KBM-7 (cell line): ENCODE data around the gene MON1B.
"Not testable (repeated sequence)": the region's sequence is repeated elsewhere in the genome, so short reads cannot be mapped to it uniquely, and the experiment has no call there.

ENCODE experiments used
- DNase-seq: peaks from one replicate; pipeline ENCODE4 v3.0.0-alpha.2; 2015
- in situ Hi-C: fragments of 300-500 bp; cut with MboI; formaldehyde crosslinking; loops from 2 replicates; pipeline ENCODE4 v1.14.3; 2020; ENCODE audit warnings: low sequenced_read_pairs, low pct_unique_long_range_greater_than_20kb, mixed read lengths

MON1B gene

DNA sequence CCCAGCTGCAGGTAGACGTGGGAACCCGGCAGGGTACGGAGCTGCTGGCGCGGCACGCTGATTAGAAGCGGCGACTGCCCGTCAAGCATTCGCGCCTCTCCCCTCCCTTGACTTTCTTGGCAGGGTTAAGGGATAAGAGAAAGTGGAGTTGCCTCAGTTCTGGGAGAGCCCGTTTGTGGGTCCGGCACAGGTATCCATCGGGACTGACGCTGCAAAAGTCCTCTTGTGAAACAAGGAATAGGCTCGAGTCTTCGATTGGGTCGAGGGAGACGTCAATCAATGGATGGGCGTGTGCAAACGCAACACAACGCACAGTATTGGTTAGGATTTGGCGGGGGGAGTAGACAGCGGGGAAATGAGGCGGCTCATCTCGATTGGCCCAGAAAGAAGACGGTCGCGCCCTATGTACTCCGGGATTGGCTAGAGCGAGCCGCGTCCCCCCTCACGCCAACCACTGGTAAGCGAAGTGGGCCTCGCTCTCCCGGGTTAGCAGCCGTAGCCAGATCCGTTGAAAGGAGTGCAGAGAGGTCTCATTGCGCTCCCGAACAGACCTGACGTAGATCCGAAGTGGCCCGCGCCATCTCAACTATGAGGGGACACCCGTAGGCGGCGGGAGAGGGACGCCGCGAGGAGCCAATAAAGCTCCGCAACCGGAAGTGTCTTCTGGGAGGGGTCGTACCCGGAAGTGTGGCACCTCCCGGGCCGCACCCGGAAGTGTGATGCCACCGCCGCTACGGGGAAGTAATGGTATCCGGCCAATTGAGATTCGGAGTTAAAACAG lies at the start of gene MON1B:
Gene MON1B (plus strand): TSS at position 713 of the 781 bp plus-strand sequence. CDS start 296 bp downstream, outside the sequence.
- in situ Hi-C loops = no loop called here
- peak; percentile 99 for DNase-seq

DNA sequence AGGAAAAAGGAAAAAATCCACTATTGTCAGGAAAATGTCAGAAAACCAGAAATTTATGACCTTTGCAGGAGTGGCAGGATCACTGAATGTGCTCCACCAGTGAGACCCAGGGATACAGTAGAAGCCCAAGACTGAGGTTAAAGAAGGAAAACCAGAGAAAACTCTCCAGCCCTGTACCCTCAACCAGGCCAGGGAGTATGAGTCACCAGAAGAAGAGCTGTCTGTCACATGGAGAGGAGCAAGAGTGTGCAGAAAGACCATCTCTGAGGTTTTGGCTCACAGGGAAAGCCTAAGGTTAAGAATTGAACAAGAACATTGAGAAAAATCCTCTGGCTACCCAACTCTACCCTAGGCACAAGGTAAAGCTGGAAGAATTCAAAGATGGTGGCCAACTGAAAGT lies 47.6 kb upstream of the MON1B start:
- no peak for DNase-seq
- in situ Hi-C loops = no loop called here

DNA sequence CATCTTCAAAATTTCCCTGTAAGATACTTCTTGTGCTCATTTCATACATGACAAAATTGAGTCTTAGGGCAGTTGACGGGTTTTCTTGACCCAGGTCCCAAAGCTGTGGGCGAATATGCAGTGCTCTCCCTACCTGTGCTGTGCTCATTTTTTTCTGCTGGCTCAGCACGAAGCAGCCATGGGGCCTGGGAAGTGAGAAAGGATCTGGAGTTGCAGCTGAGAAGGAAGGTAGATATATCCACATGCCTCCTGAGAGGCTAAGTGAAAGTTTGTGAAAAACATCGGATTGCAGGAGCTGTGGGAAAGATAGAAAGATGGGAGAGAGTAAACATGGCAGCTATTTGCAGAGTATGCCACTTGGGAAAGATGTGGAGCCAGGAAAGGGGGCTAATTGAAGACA lies 42.9 kb upstream of the MON1B start:
- in situ Hi-C loops = no loop called here
- no peak for DNase-seq

DNA sequence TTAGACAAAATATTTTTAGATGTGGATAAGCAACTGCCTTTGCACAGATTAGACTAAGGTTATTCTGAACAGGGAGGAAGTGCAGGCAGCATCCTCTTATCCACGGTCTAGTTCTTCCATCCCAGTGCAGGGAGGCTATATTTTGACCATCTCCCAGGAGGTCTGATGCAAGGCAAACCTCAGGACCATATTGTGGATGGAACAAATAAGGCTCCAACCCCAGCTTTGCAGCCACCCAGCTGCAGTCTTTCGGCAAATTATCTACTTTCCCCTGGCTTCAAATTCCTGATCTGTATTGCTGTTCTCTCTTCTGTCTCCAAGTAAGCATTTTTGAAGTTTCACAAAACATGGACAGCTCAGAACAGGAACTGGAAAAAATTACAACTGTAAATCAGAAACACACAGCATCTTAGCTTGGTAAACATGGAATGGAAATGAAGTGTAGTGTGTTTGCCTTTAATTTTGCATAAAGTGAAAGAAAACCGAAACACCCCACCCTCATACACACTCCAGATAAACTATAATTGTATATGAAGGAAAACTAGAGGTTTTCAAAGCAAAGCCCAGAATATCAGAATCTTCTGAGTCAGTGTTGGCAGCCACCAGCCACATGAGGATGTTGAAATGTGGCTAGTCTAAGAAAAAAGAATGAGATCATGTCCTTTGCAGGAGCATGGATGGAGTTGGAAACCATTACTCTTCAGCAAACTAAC lies 33.5 kb upstream of the MON1B start:
- DNase-seq = no peak
- in situ Hi-C loops = loop anchor here (25.0 kb wide), 1 partner anchor 1370 kb away; no protein-coding TSS in a partner anchor

- in situ Hi-C loops = loop anchor here (25.0 kb wide), 1 partner anchor 1371 kb away; no protein-coding TSS in a partner anchor
- DNase-seq = no peak
These were observed 32.7 kb upstream of the MON1B start for GRCh38 chr16:77158293-77158692.

GRCh38 chr16:77165006-77165405 lies 26.0 kb upstream of the MON1B start:
- no peak for DNase-seq
- in situ Hi-C loops = loop anchor here (25.0 kb wide), 1 partner anchor 1378 kb away; no protein-coding TSS in a partner anchor

GRCh38 chr16:77165536-77166236 lies 25.3 kb upstream of the MON1B start:
- DNase-seq = not testable (repeated sequence)

GRCh38 chr16:77166726-77167125 lies 24.3 kb upstream of the MON1B start:
- no peak for DNase-seq
- in situ Hi-C loops = loop anchor here (25.0 kb wide), 1 partner anchor 1379 kb away; no protein-coding TSS in a partner anchor

More at GRCh38 chr16:77165536-77166236, 25.3 kb upstream of the MON1B start:
- in situ Hi-C loops = loop anchor here (25.0 kb wide), 1 partner anchor 1378 kb away; no protein-coding TSS in a partner anchor

DNA sequence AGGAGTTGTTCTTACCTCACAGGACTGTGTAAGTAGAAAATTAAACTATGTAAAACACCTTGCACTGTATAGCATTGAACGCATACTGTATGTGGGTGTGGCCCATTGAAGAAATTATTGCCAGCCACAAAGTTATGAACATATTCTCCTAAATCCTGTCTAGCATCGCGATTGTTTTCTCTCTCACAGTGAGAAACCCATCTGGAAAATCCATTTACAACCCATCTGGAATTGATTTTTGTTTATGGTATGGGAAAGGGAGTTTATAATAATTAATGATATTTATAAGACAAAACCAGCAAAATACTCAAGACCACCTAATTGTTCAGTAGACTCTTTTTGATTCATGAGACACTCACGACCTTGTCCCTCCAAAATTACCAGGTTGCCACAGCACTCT lies 22.1 kb upstream of the MON1B start:
- in situ Hi-C loops = loop anchor here (25.0 kb wide), 1 partner anchor 1382 kb away; no protein-coding TSS in a partner anchor
- DNase-seq = no peak

DNA sequence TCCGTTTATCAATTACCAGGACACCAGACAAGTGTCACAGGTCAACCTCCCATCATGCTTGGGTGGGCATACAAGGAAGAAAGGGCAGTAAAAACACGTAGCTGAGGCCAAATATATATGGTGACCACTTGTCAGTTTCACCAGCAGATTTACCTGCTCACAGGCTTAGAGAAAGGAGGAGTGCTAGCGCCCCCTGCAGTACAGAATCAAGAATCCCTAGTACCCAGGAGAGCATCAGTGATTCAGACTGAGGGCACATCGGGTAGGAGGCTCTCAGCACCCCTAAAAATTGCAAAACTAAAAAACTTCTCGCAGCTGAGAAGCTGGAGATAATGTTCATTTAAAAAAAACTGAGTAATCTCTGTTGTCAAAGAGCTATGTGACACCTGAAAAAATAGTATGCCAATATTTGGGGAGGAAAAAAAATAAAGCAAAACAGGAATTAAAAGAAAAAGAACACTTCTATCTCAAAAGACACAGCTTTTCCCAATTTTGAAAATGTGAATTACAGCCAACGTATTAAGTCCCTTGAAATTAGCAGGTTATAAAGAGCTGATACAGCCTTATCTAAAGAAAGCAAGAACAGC lies 21.2 kb upstream of the MON1B start:
- DNase-seq = peak; percentile 54
- in situ Hi-C loops = loop anchor here (25.0 kb wide), 1 partner anchor 1382 kb away; no protein-coding TSS in a partner anchor

DNA sequence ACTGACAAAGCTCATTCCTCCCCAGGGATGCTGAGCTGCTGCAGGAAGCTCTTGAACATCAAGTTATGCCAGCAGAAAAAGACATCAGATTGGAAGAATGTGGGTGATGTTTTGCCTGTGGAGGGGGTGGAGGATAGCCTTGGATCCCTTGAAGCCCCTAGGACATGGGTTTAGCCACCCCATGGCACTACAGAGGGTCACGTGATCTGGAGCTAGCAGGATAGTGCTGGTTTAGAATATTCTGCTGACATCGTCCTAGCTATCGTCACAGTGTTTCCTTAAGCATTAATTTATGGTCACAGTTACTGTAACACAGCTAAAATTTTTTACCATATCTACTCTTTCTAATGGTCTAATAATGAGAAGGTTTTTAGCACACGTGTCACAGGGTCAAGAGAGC lies 20.2 kb upstream of the MON1B start:
- in situ Hi-C loops = loop anchor here (25.0 kb wide), 1 partner anchor 1384 kb away; no protein-coding TSS in a partner anchor
- no peak for DNase-seq

- in situ Hi-C loops = loop anchor here (25.0 kb wide), 1 partner anchor 1385 kb away; no protein-coding TSS in a partner anchor
- peak; percentile 55 for DNase-seq
These were observed 19.0 kb upstream of the MON1B start for GRCh38 chr16:77171745-77172635.

GRCh38 chr16:77172951-77173350 lies 18.0 kb upstream of the MON1B start:
- in situ Hi-C loops = loop anchor here (25.0 kb wide), 1 partner anchor 1386 kb away; no protein-coding TSS in a partner anchor
- no peak for DNase-seq

- in situ Hi-C loops = no loop called here
These were observed 7.9 kb upstream of the MON1B start for GRCh38 chr16:77183137-77183536.

GRCh38 chr16:77186298-77186697 lies 4.7 kb upstream of the MON1B start:
- DNase-seq, in situ Hi-C loops: not testable (repeated sequence)

More at GRCh38 chr16:77183137-77183536, 7.9 kb upstream of the MON1B start:
- DNase-seq = no peak

GRCh38 chr16:77190190-77190477 lies 856 bp upstream of the MON1B start:
- no peak for DNase-seq
- in situ Hi-C loops = no loop called here

- in situ Hi-C loops = no loop called here
- peak; percentile 40 for DNase-seq
These were observed 424 bp downstream of the MON1B start for GRCh38 chr16:77191259-77191969.
